RWPE1 (cell line): ENCODE data around the gene AUTS2.

ENCODE experiments used
- CTCF ChIA-PET: fragments of 350-600 bp; sonication (Branson Sonifier 250); formaldehyde crosslinking; extraction: SDS; loops from one replicate; lab custom pipeline; 2021; lab: Yijun Ruan, JAX
- POLR2A ChIA-PET: fragments of 400-600 bp; formaldehyde crosslinking; extraction: SDS; loops from one replicate; lab custom pipeline; 2020; ENCODE audit warnings: antibody characterized with exemption; ENCODE audit not compliant: low non-redundant PET; lab: Yijun Ruan, JAX
- DNase-seq: peaks from one replicate; pipeline ENCODE4 v3.0.0; 2012; ENCODE audit warnings: low spot score
- H3K27ac ChIP-seq: fragments of 450-650 bp; 2 replicates; pipeline ENCODE4 v1.5.1; 2017
- CTCF ChIP-seq: fragments of 450-650 bp; conservative IDR thresholded peaks from 2 replicates; pipeline ENCODE4 v1.5.1; 2017; ENCODE audit warnings: low read depth, mild to moderate bottlenecking

The AUTS2 gene

GRCh38 chr7:69612981-69613380, 14.7 kb downstream of the AUTS2 start:
- ChIA-PET CTCF (no interaction called here), POLR2A (no interaction called here)
- no peak for DNase-seq
- H3K27ac ChIP-seq = no peak overlapping the region
- TF ChIP-seq CTCF = no peak

DNA sequence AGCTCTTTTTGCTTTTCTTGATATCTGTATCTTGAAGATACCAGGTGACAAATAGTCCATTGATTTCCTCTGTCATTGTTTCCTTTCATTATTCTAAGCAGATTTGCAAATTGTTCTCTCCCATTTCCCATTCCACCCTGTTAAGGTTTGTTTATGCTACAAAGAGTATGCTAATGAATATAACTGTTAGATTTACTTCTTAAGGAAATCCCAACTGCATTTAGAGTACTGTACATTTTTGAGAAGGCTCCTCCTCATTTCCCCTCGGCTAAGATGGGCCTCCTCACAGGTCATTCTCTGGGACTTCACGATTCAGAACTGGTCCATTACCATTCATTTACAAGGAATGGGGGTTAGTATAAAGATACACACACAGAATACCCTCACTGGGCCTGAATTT, 15.6 kb downstream of the AUTS2 start:
- no peak for TF ChIP-seq CTCF
- no peak for DNase-seq
- POLR2A ChIA-PET = interaction anchor here (0.7 kb wide), 1 partner anchor 39 kb away, joined by 4 read pairs; no protein-coding TSS in a partner anchor
- CTCF ChIA-PET = no interaction called here
- no peak overlapping the region for H3K27ac ChIP-seq

- no peak overlapping the region for H3K27ac ChIP-seq
- TF ChIP-seq CTCF = no peak
- ChIA-PET CTCF (no interaction called here), POLR2A (no interaction called here)
- no peak for DNase-seq
Measured at GRCh38 chr7:69615685-69616084, 17.4 kb downstream of the AUTS2 start.

DNA sequence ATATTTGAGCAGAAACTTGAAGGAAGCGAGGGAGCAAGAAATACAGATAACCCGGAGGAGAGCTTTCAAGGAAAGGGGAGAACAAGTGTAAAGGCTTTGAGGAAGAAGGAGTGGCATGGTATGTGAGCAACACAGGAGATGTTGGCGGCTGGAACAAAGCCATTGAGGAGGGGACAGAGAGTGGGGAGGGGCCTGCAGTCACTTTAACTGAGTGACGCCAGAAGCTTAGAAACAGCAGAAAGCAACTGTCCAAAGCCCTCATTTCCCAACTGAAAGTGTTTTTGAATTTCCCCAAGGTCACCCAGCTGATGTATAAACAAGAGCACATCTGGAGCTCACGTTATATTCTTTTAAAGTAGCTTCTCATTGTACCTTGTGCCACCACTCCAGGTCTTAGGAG, 19.1 kb downstream of the AUTS2 start:
- CTCF ChIA-PET = no interaction called here
- POLR2A ChIA-PET = no interaction called here
- no peak for TF ChIP-seq CTCF
- DNase-seq = no peak
- H3K27ac ChIP-seq = no peak overlapping the region

DNA sequence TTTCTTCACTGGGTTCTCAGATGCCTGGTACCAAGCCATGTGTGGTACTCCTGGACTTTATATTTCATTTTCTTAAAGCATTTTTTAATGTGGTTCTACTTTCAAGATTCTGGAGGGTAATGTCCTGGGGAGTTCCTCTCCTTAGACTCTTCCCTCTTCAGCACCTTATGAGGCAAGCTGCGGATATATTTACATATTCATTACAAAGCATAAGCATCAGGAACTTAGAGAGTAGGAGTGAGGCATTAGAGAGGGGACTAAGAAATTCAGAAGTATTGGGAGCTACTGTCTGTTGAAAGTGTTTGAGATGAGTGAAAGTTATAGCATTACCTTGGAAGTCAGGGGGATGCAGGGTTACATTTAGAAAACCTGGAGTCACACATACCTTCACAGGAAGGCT, 20.8 kb downstream of the AUTS2 start:
- no peak for TF ChIP-seq CTCF
- no peak for DNase-seq
- ChIA-PET CTCF (no interaction called here), POLR2A (no interaction called here)
- H3K27ac ChIP-seq = no peak overlapping the region

DNA sequence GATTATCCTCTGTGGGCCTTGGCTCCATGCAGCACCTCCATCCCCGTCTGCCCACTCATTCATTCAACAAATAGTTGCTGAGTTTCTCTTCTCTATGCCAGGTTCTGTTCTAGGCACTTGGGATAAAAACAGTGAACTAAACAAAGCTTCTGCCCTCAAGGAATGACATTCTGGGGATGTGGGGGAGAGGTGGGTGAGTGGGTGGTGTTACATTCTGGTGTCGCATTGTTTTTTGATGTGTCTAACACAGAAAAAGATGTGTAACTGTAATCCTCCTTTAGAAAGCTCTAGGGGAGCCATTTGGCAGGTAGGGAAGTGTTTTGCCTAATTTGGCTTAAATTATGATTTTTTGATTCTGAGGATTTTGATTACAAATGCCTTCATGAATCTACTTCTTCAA, 21.4 kb downstream of the AUTS2 start:
- DNase-seq = no peak
- CTCF ChIA-PET = no interaction called here
- POLR2A ChIA-PET = no interaction called here

More for the DNA sequence above, 21.4 kb downstream of the AUTS2 start:
- H3K27ac ChIP-seq = no peak overlapping the region
- no peak for TF ChIP-seq CTCF
